Thyroid gland (tissue), 4 donors: ENCODE measurements around the gene ARHGAP22.

Experiments
- POLR2A ChIP-seq, 2 donors: fragments of 450-650 bp; IDR thresholded peaks; one replicate each; pipeline ENCODE4 v1.6.1; 2017; ENCODE audit warnings: antibody characterized with exemption in 2 of 2, mild to moderate bottlenecking in 2 of 2, moderate library complexity in 1 of 2
- TF ChIP-seq, protein P1 (sequence below), 6 experiments: fragments of 200-600 bp in 3 of 6; fragments of 450-650 bp in 3 of 6; sonication (generic) in 3 of 6; IDR thresholded peaks; one replicate each; pipeline ENCODE4 v1.5.1; 2016 to 2019; ENCODE audit warnings: antibody characterized with exemption in 6 of 6, mild to moderate bottlenecking in 2 of 6, inconsistent platforms in 1 of 6, moderate library complexity in 1 of 6

DNA sequence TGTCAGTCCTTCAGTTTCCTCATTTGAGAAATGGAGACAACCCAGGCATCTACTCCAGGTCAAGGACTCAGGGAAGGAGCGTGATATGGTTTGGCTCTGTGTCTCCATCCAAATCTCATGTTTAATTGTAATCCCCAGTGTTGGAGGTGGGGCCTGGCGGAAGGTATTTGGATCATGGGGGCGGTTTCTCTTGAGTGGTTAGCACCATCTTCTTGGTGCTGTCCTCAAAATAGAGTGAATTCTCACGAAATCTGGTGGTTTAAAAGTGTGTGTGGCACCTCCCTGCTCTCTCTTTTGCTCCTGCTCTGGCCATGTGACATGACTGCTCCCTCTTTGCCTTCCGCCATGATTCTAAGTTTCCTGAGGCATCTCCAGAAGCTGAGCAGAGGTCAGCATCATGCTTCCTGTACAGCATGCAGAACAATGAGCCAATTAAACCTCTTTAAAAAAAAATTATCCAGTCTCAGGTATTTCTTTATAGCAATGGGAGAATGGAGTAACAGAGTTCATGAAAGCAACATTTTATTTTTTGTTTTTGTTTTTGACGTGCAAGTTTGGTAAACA, 30.0 kb downstream of the ARHGAP22 start:
- no peak for TF ChIP-seq POLR2A (IDR thresholded peaks at IDR 0.05)
- TF ChIP-seq, protein P1, sequence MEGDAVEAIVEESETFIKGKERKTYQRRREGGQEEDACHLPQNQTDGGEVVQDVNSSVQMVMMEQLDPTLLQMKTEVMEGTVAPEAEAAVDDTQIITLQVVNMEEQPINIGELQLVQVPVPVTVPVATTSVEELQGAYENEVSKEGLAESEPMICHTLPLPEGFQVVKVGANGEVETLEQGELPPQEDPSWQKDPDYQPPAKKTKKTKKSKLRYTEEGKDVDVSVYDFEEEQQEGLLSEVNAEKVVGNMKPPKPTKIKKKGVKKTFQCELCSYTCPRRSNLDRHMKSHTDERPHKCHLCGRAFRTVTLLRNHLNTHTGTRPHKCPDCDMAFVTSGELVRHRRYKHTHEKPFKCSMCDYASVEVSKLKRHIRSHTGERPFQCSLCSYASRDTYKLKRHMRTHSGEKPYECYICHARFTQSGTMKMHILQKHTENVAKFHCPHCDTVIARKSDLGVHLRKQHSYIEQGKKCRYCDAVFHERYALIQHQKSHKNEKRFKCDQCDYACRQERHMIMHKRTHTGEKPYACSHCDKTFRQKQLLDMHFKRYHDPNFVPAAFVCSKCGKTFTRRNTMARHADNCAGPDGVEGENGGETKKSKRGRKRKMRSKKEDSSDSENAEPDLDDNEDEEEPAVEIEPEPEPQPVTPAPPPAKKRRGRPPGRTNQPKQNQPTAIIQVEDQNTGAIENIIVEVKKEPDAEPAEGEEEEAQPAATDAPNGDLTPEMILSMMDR (IDR thresholded peaks at IDR 0.05): no peak
